Measurements from ENCODE around the gene IGSF8.

IGSF8 gene

GRCh38 chr1:160068225-160068624 is 30.2 kb downstream of the IGSF8 start:
- no peak for DNase-seq
- CTCF ChIA-PET: interaction anchor here (0.8 to 6.3 kb wide), 4 partner anchors 12 to 17 kb away, joined by 3 to 42 read pairs (median 4); partner anchors contain the start of gene KCNJ9
- Histone ChIP-seq H3K4me1 (ENCODE audit: control extremely low read depth in 1 of 4, control insufficient read depth in 4 of 4, insufficient read depth in 4 of 4, low read length in 3 of 4) (peaks cover 6 to 13% (median 8%) of the 10 kb centered on the region in 4 experiments), H3K9me3 (ENCODE audit: control extremely low read depth in 1 of 5, control insufficient read depth in 4 of 5, insufficient read depth in 2 of 5, low read depth in 1 of 5, low read length in 4 of 5) (no peaks in the 10 kb centered on the region), H3K36me3 (ENCODE audit: control insufficient read depth in 4 of 4, insufficient read depth in 4 of 4, low read length in 3 of 4) (no peaks in the 10 kb centered on the region), H3K27me3 (replicated peaks in 2 of 5; ENCODE audit: control insufficient read depth in 4 of 5, insufficient read depth in 5 of 5, low read length in 4 of 5) (peaks cover 6 to 30% (median 23%) of the 10 kb centered on the region in 5 experiments), H3K4me3 (ENCODE audit: control insufficient read depth in 1 of 7, extremely low read depth in 1 of 7, insufficient read depth in 4 of 7, low read depth in 2 of 7, low read length in 6 of 7) (no peak overlapping the region), H3K27ac (ENCODE audit: insufficient read depth in 1 of 2, low read depth in 1 of 2, low read length in 2 of 2, poor library complexity in 1 of 2, severe bottlenecking in 2 of 2) (no peak overlapping the region)
- POLR2A ChIA-PET: interaction anchor here (0.9 kb wide), 1 partner anchor 8 kb away, joined by 3 read pairs; no protein-coding TSS in a partner anchor
- 92% methylated on average over 3 of the region's 5 CpGs for WGBS (ENCODE audit: insufficient coverage)

- POLR2A ChIA-PET: interaction anchor here (0.7 to 0.9 kb wide), 2 partner anchors 9 to 124 kb away, joined by 3 read pairs; no protein-coding TSS in a partner anchor
- Histone ChIP-seq H3K9me3 (ENCODE audit: control extremely low read depth in 1 of 5, control insufficient read depth in 4 of 5, insufficient read depth in 2 of 5, low read depth in 1 of 5, low read length in 4 of 5) (no peaks in the 10 kb centered on the region), H3K36me3 (ENCODE audit: control insufficient read depth in 4 of 4, insufficient read depth in 4 of 4, low read length in 3 of 4) (no peaks in the 10 kb centered on the region), H3K4me1 (ENCODE audit: control extremely low read depth in 1 of 4, control insufficient read depth in 4 of 4, insufficient read depth in 4 of 4, low read length in 3 of 4) (peaks cover 6 to 13% (median 8%) of the 10 kb centered on the region in 4 experiments), H3K27ac (ENCODE audit: insufficient read depth in 1 of 2, low read depth in 1 of 2, low read length in 2 of 2, poor library complexity in 1 of 2, severe bottlenecking in 2 of 2) (no peak overlapping the region), H3K4me3 (ENCODE audit: control insufficient read depth in 1 of 7, extremely low read depth in 1 of 7, insufficient read depth in 4 of 7, low read depth in 2 of 7, low read length in 6 of 7) (no peak overlapping the region), H3K27me3 (replicated peaks in 2 of 5; ENCODE audit: control insufficient read depth in 4 of 5, insufficient read depth in 5 of 5, low read length in 4 of 5) (peaks cover 6 to 30% (median 22%) of the 10 kb centered on the region in 5 experiments)
- WGBS (ENCODE audit: insufficient coverage): 88% methylated on average over 3 of the region's 6 CpGs
- CTCF ChIA-PET: interaction anchor here (0.8 to 6.3 kb wide), 6 partner anchors 9 to 61 kb away, joined by 3 to 42 read pairs (median 3); partner anchors contain the start of gene KCNJ9
- no peak for DNase-seq
Measured at GRCh38 chr1:160066829-160067745, 31.3 kb downstream of the IGSF8 start.

GRCh38 chr1:160064746-160065145 is 33.7 kb downstream of the IGSF8 start:
- ChIA-PET CTCF (interaction anchor here (1.9 to 2.9 kb wide), 2 partner anchors 10 to 15 kb away, joined by 12 to 18 read pairs; no protein-coding TSS in a partner anchor), POLR2A (no interaction called here)
- Histone ChIP-seq H3K4me1 (ENCODE audit: control extremely low read depth in 1 of 4, control insufficient read depth in 4 of 4, insufficient read depth in 4 of 4, low read length in 3 of 4) (peaks cover 0 to 2% (median under 1%) of the 10 kb centered on the region in 4 experiments), H3K27me3 (replicated peaks in 2 of 5; ENCODE audit: control insufficient read depth in 4 of 5, insufficient read depth in 5 of 5, low read length in 4 of 5) (peaks cover 2 to 19% (median 10%) of the 10 kb centered on the region in 5 experiments), H3K36me3 (ENCODE audit: control insufficient read depth in 4 of 4, insufficient read depth in 4 of 4, low read length in 3 of 4) (no peaks in the 10 kb centered on the region), H3K9me3 (ENCODE audit: control extremely low read depth in 1 of 5, control insufficient read depth in 4 of 5, insufficient read depth in 2 of 5, low read depth in 1 of 5, low read length in 4 of 5) (no peaks in the 10 kb centered on the region), H3K27ac (ENCODE audit: insufficient read depth in 1 of 2, low read depth in 1 of 2, low read length in 2 of 2, poor library complexity in 1 of 2, severe bottlenecking in 2 of 2) (no peak overlapping the region), H3K4me3 (ENCODE audit: control insufficient read depth in 1 of 7, extremely low read depth in 1 of 7, insufficient read depth in 4 of 7, low read depth in 2 of 7, low read length in 6 of 7) (no peak overlapping the region)
- DNase-seq: no peak
- 95% methylated on average over 2 of the region's 3 CpGs for WGBS (ENCODE audit: insufficient coverage)

- H3K9me3 ChIP-seq (ENCODE audit: control extremely low read depth in 1 of 5, control insufficient read depth in 4 of 5, insufficient read depth in 2 of 5, low read depth in 1 of 5, low read length in 4 of 5): no peaks in the 10 kb centered on the region
- no peak overlapping the region for H3K4me3 ChIP-seq (ENCODE audit: control insufficient read depth in 1 of 7, extremely low read depth in 1 of 7, insufficient read depth in 4 of 7, low read depth in 2 of 7, low read length in 6 of 7)
- H3K27me3 ChIP-seq (replicated peaks in 2 of 5; ENCODE audit: control insufficient read depth in 4 of 5, insufficient read depth in 5 of 5, low read length in 4 of 5): peaks cover 2 to 17% (median 5%) of the 10 kb centered on the region in 5 experiments
- ChIA-PET POLR2A (no interaction called here), CTCF (interaction anchor here (1.4 to 2.9 kb wide), 3 partner anchors 10 to 19 kb away, joined by 3 to 18 read pairs (median 12); no protein-coding TSS in a partner anchor)
- no peak for DNase-seq
- no peaks in the 10 kb centered on the region for H3K4me1 ChIP-seq (ENCODE audit: control extremely low read depth in 1 of 4, control insufficient read depth in 4 of 4, insufficient read depth in 4 of 4, low read length in 3 of 4)
- 100% methylated on average over 2 of the region's 3 CpGs for WGBS (ENCODE audit: insufficient coverage)
- H3K36me3 ChIP-seq (ENCODE audit: control insufficient read depth in 4 of 4, insufficient read depth in 4 of 4, low read length in 3 of 4): no peaks in the 10 kb centered on the region
- H3K27ac ChIP-seq (ENCODE audit: insufficient read depth in 1 of 2, low read depth in 1 of 2, low read length in 2 of 2, poor library complexity in 1 of 2, severe bottlenecking in 2 of 2): no peak overlapping the region
Measured at GRCh38 chr1:160064164-160064563, 34.3 kb downstream of the IGSF8 start.

- ChIA-PET POLR2A (no interaction called here), CTCF (interaction anchor here (0.7 to 2.9 kb wide), 6 partner anchors 9 to 42 kb away, joined by 3 to 18 read pairs (median 4); partner anchors contain the start of gene KCNJ9)
- H3K4me1 ChIP-seq (ENCODE audit: control extremely low read depth in 1 of 4, control insufficient read depth in 4 of 4, insufficient read depth in 4 of 4, low read length in 3 of 4): no peaks in the 10 kb centered on the region
- WGBS (ENCODE audit: insufficient coverage): 93% methylated on average over 4 of the region's 5 CpGs
- no peaks in the 10 kb centered on the region for H3K36me3 ChIP-seq (ENCODE audit: control insufficient read depth in 4 of 4, insufficient read depth in 4 of 4, low read length in 3 of 4)
- DNase-seq: no peak
- no peak overlapping the region for H3K4me3 ChIP-seq (ENCODE audit: control insufficient read depth in 1 of 7, extremely low read depth in 1 of 7, insufficient read depth in 4 of 7, low read depth in 2 of 7, low read length in 6 of 7)
- H3K27ac ChIP-seq (ENCODE audit: insufficient read depth in 1 of 2, low read depth in 1 of 2, low read length in 2 of 2, poor library complexity in 1 of 2, severe bottlenecking in 2 of 2): no peak overlapping the region
- peaks cover 0 to 11% (median 2%) of the 10 kb centered on the region in 5 experiments for H3K27me3 ChIP-seq (replicated peaks in 2 of 5; ENCODE audit: control insufficient read depth in 4 of 5, insufficient read depth in 5 of 5, low read length in 4 of 5)
- H3K9me3 ChIP-seq (ENCODE audit: control extremely low read depth in 1 of 5, control insufficient read depth in 4 of 5, insufficient read depth in 2 of 5, low read depth in 1 of 5, low read length in 4 of 5): no peaks in the 10 kb centered on the region
Measured at GRCh38 chr1:160063176-160063575, 35.2 kb downstream of the IGSF8 start.

GRCh38 chr1:160062230-160062532 is 36.2 kb downstream of the IGSF8 start:
- WGBS (ENCODE audit: insufficient coverage): 84% methylated on average over 5 of the region's 6 CpGs
- no peak for DNase-seq
- ChIA-PET POLR2A (no interaction called here), CTCF (interaction anchor here (2.9 kb wide), 1 partner anchor 17 kb away, joined by 18 read pairs; no protein-coding TSS in a partner anchor)
- H3K4me1 ChIP-seq (ENCODE audit: control extremely low read depth in 1 of 4, control insufficient read depth in 4 of 4, insufficient read depth in 4 of 4, low read length in 3 of 4): no peaks in the 10 kb centered on the region
- no peaks in the 10 kb centered on the region for H3K36me3 ChIP-seq (ENCODE audit: control insufficient read depth in 4 of 4, insufficient read depth in 4 of 4, low read length in 3 of 4)
- no peak overlapping the region for H3K4me3 ChIP-seq (ENCODE audit: control insufficient read depth in 1 of 7, extremely low read depth in 1 of 7, insufficient read depth in 4 of 7, low read depth in 2 of 7, low read length in 6 of 7)
- H3K27me3 ChIP-seq (replicated peaks in 2 of 5; ENCODE audit: control insufficient read depth in 4 of 5, insufficient read depth in 5 of 5, low read length in 4 of 5): peaks cover 0 to 11% (median 2%) of the 10 kb centered on the region in 5 experiments
- no peaks in the 10 kb centered on the region for H3K9me3 ChIP-seq (ENCODE audit: control extremely low read depth in 1 of 5, control insufficient read depth in 4 of 5, insufficient read depth in 2 of 5, low read depth in 1 of 5, low read length in 4 of 5)
- no peak overlapping the region for H3K27ac ChIP-seq (ENCODE audit: insufficient read depth in 1 of 2, low read depth in 1 of 2, low read length in 2 of 2, poor library complexity in 1 of 2, severe bottlenecking in 2 of 2)

All from common myeloid progenitor, CD34-positive (primary cell).